Muscle of arm (tissue), 12 donors: ENCODE data around the gene ATG9B. TPM values are rescaled to one million over a fixed set of nuclear protein-coding genes. Genes with fewer than 3 reads are reported as not detected.
"Not testable (repeated sequence)": the region's sequence is repeated elsewhere in the genome, so short reads cannot be mapped to it uniquely, and the experiment has no call there.

Source experiments
- DNase-seq: peaks from one replicate; pipeline ENCODE4 v3.0.0-alpha.2; 2013
- polyA plus RNA-seq, 12 donors: library from polyadenylated mRNA; unstranded; fragments of 120-200 nt; gene quantifications; one replicate each; pipeline ENCODE4 v1.2.1, GENCODE V29; 2013; ENCODE audit not compliant: insufficient read length in 12 of 12

ATG9B gene
- polyA plus RNA-seq, 12 donors: 0.51 to 2.3 (median 0.89) TPM; not detected in 2

GRCh38 chr7:151059367-151060112, 35.2 kb upstream of the ATG9B start, which contains the start of gene SLC4A2:
Gene SLC4A2, plus strand, starts transcription at chr7:151059589. Its CDS starts 2,399 bp downstream, at chr7:151061988.
- peak; percentile 77 for DNase-seq

GRCh38 chr7:151058781-151059366, 34.6 kb upstream of the ATG9B start:
- no peak for DNase-seq

GRCh38 chr7:151057989-151058780, 33.9 kb upstream of the ATG9B start:
- DNase-seq: peak; percentile 99

GRCh38 chr7:151057506-151057988, 33.3 kb upstream of the ATG9B start, which contains the start of gene CDK5:
Gene CDK5, minus strand, starts transcription at chr7:151057897. Its CDS starts 49 bp downstream, at chr7:151057848.
- no peak for DNase-seq

- no peak for DNase-seq
Observed at GRCh38 chr7:151056666-151057505, 32.6 kb upstream of the ATG9B start.

- DNase-seq: no peak
Observed at GRCh38 chr7:151056283-151056665, 32.0 kb upstream of the ATG9B start.

- DNase-seq: no peak
Observed at GRCh38 chr7:151053751-151054150, 29.5 kb upstream of the ATG9B start.

GRCh38 chr7:151053096-151053495, 28.8 kb upstream of the ATG9B start:
- DNase-seq: no peak

- peak; percentile 74 for DNase-seq
Observed at GRCh38 chr7:151051108-151051507, 26.8 kb upstream of the ATG9B start.

GRCh38 chr7:151048911-151049463, 24.7 kb upstream of the ATG9B start:
- DNase-seq: no peak

GRCh38 chr7:151047976-151048815, 23.9 kb upstream of the ATG9B start, which contains the start of gene ASIC3:
Gene ASIC3, plus strand, starts transcription at chr7:151048531. Its CDS starts 355 bp downstream, at chr7:151048886.
- DNase-seq: no peak

GRCh38 chr7:151046603-151047573, 22.6 kb upstream of the ATG9B start:
- DNase-seq: no peak

GRCh38 chr7:151045967-151046366, 21.7 kb upstream of the ATG9B start:
- no peak for DNase-seq

- DNase-seq: no peak
Observed at GRCh38 chr7:151045262-151045661, 21.0 kb upstream of the ATG9B start.

- DNase-seq: no peak
Observed at GRCh38 chr7:151043959-151044358, 19.7 kb upstream of the ATG9B start.

- not testable (repeated sequence) for DNase-seq
Observed at GRCh38 chr7:151043449-151043848, 19.2 kb upstream of the ATG9B start.

- no peak for DNase-seq
Observed at GRCh38 chr7:151040616-151041375, 16.5 kb upstream of the ATG9B start.
